ENCODE measurements around the gene B4GALT2. TPM values are rescaled to one million over a fixed set of nuclear protein-coding genes. Genes with fewer than 3 reads are reported as not detected.

Gene B4GALT2
- total and polyA plus RNA-seq, 9 of the 15 experiments (the other 6 are each of a cell fraction or from before 2014, with no cell fraction given): 1.3 to 86.8 (median 43.8) TPM

- no peak for TF ChIP-seq CUX1 (CRISPR knock-in tag; IDR thresholded peaks at IDR 0.05)
- TF ChIP-seq FOXM1 (IDR thresholded peaks at IDR 0.05; ENCODE audit: low read depth): no peak
- TF ChIP-seq FOXM1 (CRISPR knock-in tag; IDR thresholded peaks at IDR 0.05; ENCODE audit: low read depth): no peak
- peak; percentile 55 for TF ChIP-seq CCNT2 (IDR thresholded peaks at IDR 0.05; ENCODE audit: borderline replicate concordance, extremely low read depth, insufficient read length, low read depth, low read length)
- peak; percentile 45; the same call in 1 of the 2 replicates for TF ChIP-seq SMAD4 (CRISPR knock-in tag; conservative IDR thresholded peaks at IDR 0.05)
- no peak for TF ChIP-seq ZNF76 (CRISPR knock-in tag; IDR thresholded peaks at IDR 0.05; ENCODE audit: borderline replicate concordance)
- TF ChIP-seq PRDM10 (IDR thresholded peaks at IDR 0.05; ENCODE audit: partially characterized antibody): peak; percentile 77
- no peak for TF ChIP-seq SMAD1 (IDR thresholded peaks at IDR 0.05; ENCODE audit: low read depth, low read length, partially characterized antibody)
- no peak for TF ChIP-seq ZNF696 (CRISPR knock-in tag; conservative IDR thresholded peaks at IDR 0.05)
- no peak for TF ChIP-seq ID3 (CRISPR knock-in tag; IDR thresholded peaks at IDR 0.05)
- TF ChIP-seq ID3 (tag; IDR thresholded peaks at IDR 0.05): no peak
- TF ChIP-seq E2F6 (IDR thresholded peaks at IDR 0.05; ENCODE audit: borderline replicate concordance in 1 of 2, extremely low read depth in 1 of 2, insufficient read depth in 1 of 2, insufficient read length in 1 of 2, low read depth in 1 of 2, low read length in 1 of 2, poor library complexity in 1 of 2, severe bottlenecking in 1 of 2): peak; percentile 10 to 83
- peak; percentile 74 for TF ChIP-seq ZNF511 (CRISPR knock-in tag; IDR thresholded peaks at IDR 0.05)
- no peak for TF ChIP-seq NFYB (IDR thresholded peaks at IDR 0.05; ENCODE audit: extremely low read depth, insufficient read length)
These were observed 12.6 kb downstream of the B4GALT2 start, which contains the start of gene CCDC24 (continued) for GRCh38 chr1:43991476-43992231.

Data from K562 (cell line).